T-helper 2 cell treated with Interferon-gamma antibody and Interleukin-4, amounts not matched to agents 5 μg/mL and 100 μg/mL, for 36 hours (primary cell): Measurements from ENCODE around the gene HRC.

Experiments
- DNase-seq: peaks from one replicate; pipeline ENCODE4 v3.0.0; 2021; ENCODE audit warnings: low spot score
- H3K27ac Mint-ChIP-seq: one replicate; pipeline ENCODE4 v1.8.0; 2021; ENCODE audit warnings: mild to moderate bottlenecking, mixed read lengths
- H3K27me3 Mint-ChIP-seq: one replicate; pipeline ENCODE4 v1.8.0; 2021; ENCODE audit warnings: low read depth, mixed read lengths
- H3K36me3 Mint-ChIP-seq: one replicate; pipeline ENCODE4 v1.8.0; 2021; ENCODE audit warnings: low read depth, mixed read lengths
- H3K4me1 Mint-ChIP-seq: one replicate; pipeline ENCODE4 v1.8.0; 2021; ENCODE audit warnings: low read depth, mixed read lengths
- H3K4me3 Mint-ChIP-seq: one replicate; pipeline ENCODE4 v1.8.0; 2022; ENCODE audit warnings: mild to moderate bottlenecking, moderate library complexity, mixed read lengths
- H3K9me3 Mint-ChIP-seq: one replicate; pipeline ENCODE4 v1.8.0; 2021; ENCODE audit warnings: mixed read lengths

Gene HRC

GRCh38 chr19:49107625-49108459 is 47.4 kb downstream of the HRC start:
- DNase-seq: no peak
- Mint-ChIP-seq H3K4me3 (no peak overlapping the region), H3K27ac (no peak overlapping the region), H3K27me3 (no peaks in the 10 kb centered on the region), H3K4me1 (peaks cover 4% of the 10 kb centered on the region), H3K9me3 (no peaks in the 10 kb centered on the region), H3K36me3 (peaks cover 37% of the 10 kb centered on the region)

- no peaks in the 10 kb centered on the region for H3K9me3 Mint-ChIP-seq
- DNase-seq: peak; percentile 42
- no peaks in the 10 kb centered on the region for H3K27me3 Mint-ChIP-seq
- H3K27ac Mint-ChIP-seq: no peak overlapping the region
- peaks cover 2% of the 10 kb centered on the region for H3K4me1 Mint-ChIP-seq
- H3K36me3 Mint-ChIP-seq: peaks cover 42% of the 10 kb centered on the region
- no peak overlapping the region for H3K4me3 Mint-ChIP-seq
These were observed 48.5 kb downstream of the HRC start for GRCh38 chr19:49106648-49107135.

GRCh38 chr19:49104229-49104864 is 50.8 kb downstream of the HRC start:
- no peak overlapping the region for H3K27ac Mint-ChIP-seq
- H3K9me3 Mint-ChIP-seq: no peaks in the 10 kb centered on the region
- H3K4me3 Mint-ChIP-seq: no peak overlapping the region
- H3K36me3 Mint-ChIP-seq: peaks cover 54% of the 10 kb centered on the region
- DNase-seq: no peak
- H3K27me3 Mint-ChIP-seq: no peaks in the 10 kb centered on the region
- H3K4me1 Mint-ChIP-seq: peaks cover 2% of the 10 kb centered on the region

GRCh38 chr19:49103331-49104085 is 51.7 kb downstream of the HRC start:
- no peaks in the 10 kb centered on the region for H3K27me3 Mint-ChIP-seq
- no peaks in the 10 kb centered on the region for H3K9me3 Mint-ChIP-seq
- H3K4me1 Mint-ChIP-seq: peaks cover 2% of the 10 kb centered on the region
- no peak for DNase-seq
- no peak overlapping the region for H3K4me3 Mint-ChIP-seq
- H3K27ac Mint-ChIP-seq: no peak overlapping the region
- peaks cover 55% of the 10 kb centered on the region for H3K36me3 Mint-ChIP-seq

GRCh38 chr19:49102303-49102702 is 52.9 kb downstream of the HRC start:
- Mint-ChIP-seq H3K9me3 (no peaks in the 10 kb centered on the region), H3K4me3 (no peak overlapping the region), H3K27me3 (no peaks in the 10 kb centered on the region), H3K4me1 (peaks cover 8% of the 10 kb centered on the region), H3K36me3 (peaks cover 55% of the 10 kb centered on the region), H3K27ac (no peak overlapping the region)
- DNase-seq: no peak
